Suprapubic skin (tissue), 4 donors: Measurements from ENCODE around the gene GALNT3. TPM values are rescaled to one million over a fixed set of nuclear protein-coding genes. Genes with fewer than 3 reads are reported as not detected.

ENCODE experiments used
- DNase-seq, 2 donors: peaks; one replicate each; pipeline ENCODE4 v3.0.0-alpha.2; 2019; ENCODE audit warnings: low spot score in 2 of 2
- H3K27ac ChIP-seq: fragments of 200-600 bp; sonication (generic); one replicate; pipeline ENCODE4 v1.5.1; 2019
- H3K27me3 ChIP-seq: fragments of 200-600 bp; sonication (generic); one replicate; pipeline ENCODE4 v1.5.1; 2019
- H3K36me3 ChIP-seq: fragments of 200-600 bp; sonication (generic); one replicate; pipeline ENCODE4 v1.5.1; 2019
- H3K4me1 ChIP-seq: fragments of 200-600 bp; sonication (generic); one replicate; pipeline ENCODE4 v1.5.1; 2019
- H3K4me3 ChIP-seq: fragments of 200-600 bp; sonication (generic); one replicate; pipeline ENCODE4 v1.5.1; 2019; ENCODE audit warnings: mild to moderate bottlenecking
- H3K9me3 ChIP-seq: fragments of 200-600 bp; sonication (generic); one replicate; pipeline ENCODE4 v1.5.1; 2019
- EP300 ChIP-seq: sonication (generic); formaldehyde crosslinking; IDR thresholded peaks from one replicate; pipeline ENCODE4 v1.6.1; 2017; ENCODE audit warnings: antibody characterized with exemption
- POLR2A ChIP-seq, 2 donors: fragments of 450-650 bp; IDR thresholded peaks; one replicate each; pipeline ENCODE4 v1.6.1; 2017; ENCODE audit warnings: antibody characterized with exemption in 2 of 2, mild to moderate bottlenecking in 2 of 2, moderate library complexity in 2 of 2
- POLR2AphosphoS5 ChIP-seq, 3 donors: sonication (generic); formaldehyde crosslinking; IDR thresholded peaks; one replicate each; pipeline ENCODE4 v1.6.1; 2017; ENCODE audit warnings: antibody characterized with exemption in 3 of 3
- WGBS: methylation state at CpG from one replicate; pipeline ENCODE4 v1.1.5; 2018; 5-methylcytosine and 5-hydroxymethylcytosine counted together
- total RNA-seq, 4 donors: library from RNA; depleted of rRNA; stranded (reverse); fragments of >200 nt; gene quantifications; one replicate each; pipeline ENCODE4 v1.1.0, GENCODE V29; 2016
- TF ChIP-seq, protein P1 (sequence below), 2 donors: fragments of 200-600 bp in 1 of 2; fragments of 450-650 bp in 1 of 2; sonication (generic) in 1 of 2; IDR thresholded peaks; one replicate each; pipeline ENCODE4 v1.5.1; 2016 to 2019; ENCODE audit warnings: antibody characterized with exemption in 2 of 2, mild to moderate bottlenecking in 1 of 2, moderate library complexity in 1 of 2

Gene GALNT3
- total RNA-seq, 4 donors from 2014 or later, result 14.9 to 24.0 (median 15.9) TPM

DNA sequence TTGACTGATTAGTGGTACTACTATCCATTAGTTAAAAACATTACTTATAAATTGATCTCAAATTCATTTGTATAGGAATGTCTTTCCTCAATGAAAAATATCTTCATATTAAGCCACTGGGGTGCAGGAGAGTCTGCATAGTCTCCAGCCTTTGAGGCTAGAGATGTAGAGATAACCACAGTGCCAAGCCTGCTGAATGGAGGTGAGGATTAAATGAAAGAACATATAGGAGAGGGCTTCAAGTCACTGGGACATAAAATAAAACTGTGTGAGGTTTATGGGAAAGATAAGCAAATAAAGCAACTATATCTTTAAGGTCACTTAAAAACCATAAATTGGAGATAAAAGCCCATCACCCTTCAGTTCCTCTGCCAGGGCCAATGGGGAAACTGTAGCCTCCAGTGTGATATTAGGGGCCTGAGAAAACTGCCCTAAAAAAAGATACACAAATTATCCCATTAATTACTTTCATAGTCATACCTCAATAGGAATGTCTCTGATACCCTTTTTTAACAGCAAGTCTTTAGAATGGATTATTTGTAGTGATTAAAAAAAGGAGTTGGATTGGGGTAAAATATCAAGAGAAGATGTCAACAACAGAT, 27.6 kb downstream of the GALNT3 start:
- Histone ChIP-seq H3K4me1 (no peaks in the 10 kb centered on the region), H3K4me3 (no peak overlapping the region), H3K27ac (no peak overlapping the region), H3K27me3 (no peaks in the 10 kb centered on the region), H3K9me3 (no peaks in the 10 kb centered on the region), H3K36me3 (no peaks in the 10 kb centered on the region)
- TF ChIP-seq POLR2A (IDR thresholded peaks at IDR 0.05) (no peak), POLR2AphosphoS5 (IDR thresholded peaks at IDR 0.05) (no peak), EP300 (no peak)
- TF ChIP-seq, protein P1, sequence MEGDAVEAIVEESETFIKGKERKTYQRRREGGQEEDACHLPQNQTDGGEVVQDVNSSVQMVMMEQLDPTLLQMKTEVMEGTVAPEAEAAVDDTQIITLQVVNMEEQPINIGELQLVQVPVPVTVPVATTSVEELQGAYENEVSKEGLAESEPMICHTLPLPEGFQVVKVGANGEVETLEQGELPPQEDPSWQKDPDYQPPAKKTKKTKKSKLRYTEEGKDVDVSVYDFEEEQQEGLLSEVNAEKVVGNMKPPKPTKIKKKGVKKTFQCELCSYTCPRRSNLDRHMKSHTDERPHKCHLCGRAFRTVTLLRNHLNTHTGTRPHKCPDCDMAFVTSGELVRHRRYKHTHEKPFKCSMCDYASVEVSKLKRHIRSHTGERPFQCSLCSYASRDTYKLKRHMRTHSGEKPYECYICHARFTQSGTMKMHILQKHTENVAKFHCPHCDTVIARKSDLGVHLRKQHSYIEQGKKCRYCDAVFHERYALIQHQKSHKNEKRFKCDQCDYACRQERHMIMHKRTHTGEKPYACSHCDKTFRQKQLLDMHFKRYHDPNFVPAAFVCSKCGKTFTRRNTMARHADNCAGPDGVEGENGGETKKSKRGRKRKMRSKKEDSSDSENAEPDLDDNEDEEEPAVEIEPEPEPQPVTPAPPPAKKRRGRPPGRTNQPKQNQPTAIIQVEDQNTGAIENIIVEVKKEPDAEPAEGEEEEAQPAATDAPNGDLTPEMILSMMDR (IDR thresholded peaks at IDR 0.05), result no peak
- no peak for DNase-seq

DNA sequence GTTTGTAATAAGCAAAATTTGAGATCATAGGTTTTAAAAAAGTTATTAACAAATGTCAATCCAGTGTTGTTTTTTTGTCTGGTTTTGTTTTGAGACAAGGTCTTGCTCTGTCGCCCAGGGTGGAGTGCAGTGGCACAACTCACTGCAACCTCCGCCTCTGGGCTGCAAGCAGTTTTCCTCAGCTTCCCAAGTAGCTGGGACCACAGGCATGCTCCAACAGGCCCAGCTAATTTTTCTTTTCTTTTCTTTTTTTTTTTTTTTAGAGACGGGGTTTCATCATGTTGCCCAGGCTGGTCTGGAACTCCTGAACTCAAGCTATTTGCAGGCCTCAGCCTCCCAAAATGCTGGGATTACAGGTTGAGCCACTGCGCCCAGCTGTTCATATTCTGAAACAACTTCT, 31.3 kb downstream of the GALNT3 start:
- H3K9me3 ChIP-seq, result no peaks in the 10 kb centered on the region
- no peaks in the 10 kb centered on the region for H3K27me3 ChIP-seq
- H3K27ac ChIP-seq, result no peak overlapping the region
- no peak for DNase-seq
- peaks cover 6% of the 10 kb centered on the region for H3K36me3 ChIP-seq
- H3K4me1 ChIP-seq, result no peaks in the 10 kb centered on the region
- H3K4me3 ChIP-seq, result no peak overlapping the region
- TF ChIP-seq POLR2A (IDR thresholded peaks at IDR 0.05), result no peak
- TF ChIP-seq POLR2AphosphoS5 (IDR thresholded peaks at IDR 0.05), result no peak
- TF ChIP-seq, protein P1 (IDR thresholded peaks at IDR 0.05), result no peak
- TF ChIP-seq EP300, result no peak
- WGBS, result 60% methylated on average over 4 of the region's 4 CpGs

DNA sequence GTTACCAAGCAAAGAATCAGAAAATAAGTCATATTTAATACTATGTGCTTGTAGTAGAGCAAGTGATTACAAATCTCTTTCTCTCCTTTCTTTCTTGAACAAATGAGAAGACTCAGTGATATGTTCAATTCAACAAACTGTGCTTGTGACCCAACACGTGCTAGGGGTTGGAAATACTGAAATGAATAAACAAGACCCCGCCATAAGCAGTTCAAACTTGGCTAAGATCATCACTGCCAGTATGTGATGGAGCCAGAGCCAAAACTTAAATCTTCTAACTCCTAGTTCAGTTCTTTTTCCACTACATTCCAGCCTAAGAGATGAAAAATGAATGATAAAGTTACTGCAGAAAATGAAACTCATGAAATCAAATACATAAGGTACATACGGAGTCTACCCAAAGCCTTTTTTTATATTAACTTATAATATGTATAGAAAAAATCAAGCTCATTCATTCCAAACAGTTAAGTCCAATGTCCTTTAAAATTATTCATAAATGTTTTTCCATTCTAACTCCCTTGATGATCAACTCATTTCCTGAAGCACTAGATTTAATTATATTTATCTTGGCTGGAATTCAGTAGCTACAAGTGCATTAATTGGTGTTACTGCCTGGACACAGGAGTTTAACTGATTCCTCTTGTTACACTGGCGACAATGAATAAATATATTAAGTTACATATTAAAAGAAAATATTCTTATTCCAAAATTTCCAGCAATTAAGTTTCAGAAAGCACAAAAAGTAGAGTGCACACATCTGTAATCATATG, 36.0 kb downstream of the GALNT3 start:
- Histone ChIP-seq H3K27me3 (no peaks in the 10 kb centered on the region), H3K36me3 (peaks cover 10% of the 10 kb centered on the region), H3K4me3 (no peak overlapping the region), H3K9me3 (no peaks in the 10 kb centered on the region), H3K27ac (no peak overlapping the region), H3K4me1 (no peaks in the 10 kb centered on the region)
- 60% methylated on average over 4 of the region's 4 CpGs for WGBS
- DNase-seq, result no peak
- TF ChIP-seq EP300 (no peak), POLR2AphosphoS5 (IDR thresholded peaks at IDR 0.05) (no peak), POLR2A (IDR thresholded peaks at IDR 0.05) (no peak)
- TF ChIP-seq, protein P1 (IDR thresholded peaks at IDR 0.05), result no peak

DNA sequence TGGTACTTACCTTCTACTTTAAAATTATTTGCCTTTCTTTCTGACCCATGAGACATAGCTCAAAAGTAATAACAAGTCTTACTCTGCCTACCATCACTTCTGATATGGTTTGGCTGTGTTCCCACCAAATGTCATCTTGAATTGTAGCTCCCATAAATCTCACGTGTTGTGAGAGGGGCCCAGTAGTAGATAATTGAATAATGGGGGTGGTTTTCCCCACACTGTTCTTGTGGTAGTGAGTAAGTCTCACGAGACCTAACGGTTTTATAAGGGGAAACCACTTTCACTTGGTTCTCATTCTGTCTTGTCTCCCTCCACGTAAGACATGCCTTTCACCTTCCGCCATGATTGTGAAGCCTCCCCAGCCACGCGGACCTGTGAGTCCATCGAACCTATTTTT, 47.5 kb downstream of the GALNT3 start:
- no peaks in the 10 kb centered on the region for H3K27me3 ChIP-seq
- H3K27ac ChIP-seq, result no peak overlapping the region
- peaks cover 4% of the 10 kb centered on the region for H3K36me3 ChIP-seq
- H3K9me3 ChIP-seq, result no peaks in the 10 kb centered on the region
- no peak for TF ChIP-seq EP300
- whole genome bisulfite sequencing, result 89% methylated on average over 8 of the region's 8 CpGs
- no peak for DNase-seq
- H3K4me3 ChIP-seq, result no peak overlapping the region
- H3K4me1 ChIP-seq, result no peaks in the 10 kb centered on the region

DNA sequence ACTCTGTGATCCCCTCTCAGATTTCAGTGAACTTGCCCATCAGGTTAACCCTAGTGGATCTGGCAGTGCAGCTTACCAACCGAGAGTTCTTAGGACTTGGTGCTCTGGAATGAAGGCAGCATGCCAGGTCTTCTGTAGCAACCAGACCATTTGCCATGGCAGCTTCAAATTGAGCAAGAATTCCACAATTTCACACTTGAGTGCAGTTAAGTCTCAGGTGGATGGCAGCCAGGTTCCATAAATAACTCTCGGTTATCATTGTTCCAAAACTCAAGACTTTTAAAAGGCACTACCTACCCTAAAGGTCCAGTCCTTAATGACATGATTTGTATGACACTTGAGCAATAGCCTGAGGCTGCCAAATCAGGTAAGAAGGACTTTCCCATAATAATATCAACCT, 48.1 kb downstream of the GALNT3 start:
- TF ChIP-seq POLR2AphosphoS5 (IDR thresholded peaks at IDR 0.05), result no peak
- no peak for TF ChIP-seq EP300
- TF ChIP-seq, protein P1 (IDR thresholded peaks at IDR 0.05), result no peak
- TF ChIP-seq POLR2A (IDR thresholded peaks at IDR 0.05), result no peak
- H3K9me3 ChIP-seq, result no peaks in the 10 kb centered on the region
- 54% methylated on average over 2 of the region's 2 CpGs for WGBS
- peaks cover 4% of the 10 kb centered on the region for H3K36me3 ChIP-seq
- DNase-seq, result no peak
- no peaks in the 10 kb centered on the region for H3K4me1 ChIP-seq
- no peaks in the 10 kb centered on the region for H3K27me3 ChIP-seq
- H3K4me3 ChIP-seq, result no peak overlapping the region
- no peak overlapping the region for H3K27ac ChIP-seq
